Sigmoid colon (tissue), 4 donors: ENCODE data around the gene MKRN2OS.

ENCODE experiments used
- EP300 ChIP-seq, 4 donors: sonication (generic); formaldehyde crosslinking; IDR thresholded peaks; one replicate each; pipeline ENCODE4 v1.6.1; 2017; ENCODE audit warnings: antibody characterized with exemption in 4 of 4
- POLR2A ChIP-seq, 2 donors: fragments of 450-650 bp; IDR thresholded peaks; one replicate each; pipeline ENCODE4 v1.6.1; 2016; ENCODE audit warnings: antibody characterized with exemption in 2 of 2, mild to moderate bottlenecking in 2 of 2, moderate library complexity in 2 of 2
- POLR2AphosphoS5 ChIP-seq, 4 donors: sonication (generic); formaldehyde crosslinking; IDR thresholded peaks; one replicate each; pipeline ENCODE4 v1.6.1; 2017; ENCODE audit warnings: antibody characterized with exemption in 4 of 4
- TF ChIP-seq, protein P1 (sequence below), 4 experiments: fragments of 450-650 bp in 3 of 4; fragments of 200-600 bp in 1 of 4; IDR thresholded peaks; one replicate each; pipeline ENCODE4 v1.5.1; 2016 to 2019; ENCODE audit warnings: antibody characterized with exemption in 4 of 4, mild to moderate bottlenecking in 3 of 4, moderate library complexity in 2 of 4

GRCh38 chr3:12566976-12567375 is 21.7 kb upstream of the MKRN2OS start:
- TF ChIP-seq, protein P1, sequence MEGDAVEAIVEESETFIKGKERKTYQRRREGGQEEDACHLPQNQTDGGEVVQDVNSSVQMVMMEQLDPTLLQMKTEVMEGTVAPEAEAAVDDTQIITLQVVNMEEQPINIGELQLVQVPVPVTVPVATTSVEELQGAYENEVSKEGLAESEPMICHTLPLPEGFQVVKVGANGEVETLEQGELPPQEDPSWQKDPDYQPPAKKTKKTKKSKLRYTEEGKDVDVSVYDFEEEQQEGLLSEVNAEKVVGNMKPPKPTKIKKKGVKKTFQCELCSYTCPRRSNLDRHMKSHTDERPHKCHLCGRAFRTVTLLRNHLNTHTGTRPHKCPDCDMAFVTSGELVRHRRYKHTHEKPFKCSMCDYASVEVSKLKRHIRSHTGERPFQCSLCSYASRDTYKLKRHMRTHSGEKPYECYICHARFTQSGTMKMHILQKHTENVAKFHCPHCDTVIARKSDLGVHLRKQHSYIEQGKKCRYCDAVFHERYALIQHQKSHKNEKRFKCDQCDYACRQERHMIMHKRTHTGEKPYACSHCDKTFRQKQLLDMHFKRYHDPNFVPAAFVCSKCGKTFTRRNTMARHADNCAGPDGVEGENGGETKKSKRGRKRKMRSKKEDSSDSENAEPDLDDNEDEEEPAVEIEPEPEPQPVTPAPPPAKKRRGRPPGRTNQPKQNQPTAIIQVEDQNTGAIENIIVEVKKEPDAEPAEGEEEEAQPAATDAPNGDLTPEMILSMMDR (IDR thresholded peaks at IDR 0.05): no peak
- no peak for TF ChIP-seq POLR2A (IDR thresholded peaks at IDR 0.05)
- TF ChIP-seq POLR2AphosphoS5 (IDR thresholded peaks at IDR 0.05): no peak
- TF ChIP-seq EP300 (IDR thresholded peaks at IDR 0.05): no peak
